H1 (cell line): ENCODE data around the gene POFUT2. TPM values are rescaled to one million over a fixed set of nuclear protein-coding genes. Genes with fewer than 3 reads are reported as not detected.

Source experiments
- CTCF ChIA-PET: fragments of 300-600 bp; sonication (Branson Sonifier 250); formaldehyde crosslinking; loops from one replicate; lab custom pipeline; 2021; ENCODE audit not compliant: partially characterized antibody; lab: Charles Lee
- POLR2A ChIA-PET: fragments of 300-600 bp; sonication (Branson Sonifier 250); formaldehyde crosslinking; loops from one replicate; lab custom pipeline; 2021; ENCODE audit warnings: inconsistent platforms; ENCODE audit not compliant: partially characterized antibody; lab: Charles Lee
- DNase-seq, 2 experiments: peaks; one replicate each; pipeline versions ENCODE4 v3.0.0 to v3.0.0-alpha.2; 2010 to 2022; ENCODE audit warnings: low spot score in 2 of 2, low read depth in 1 of 2, mixed read lengths in 1 of 2
- FAIRE-seq: peaks from 2 replicates; lab custom pipeline; 2011; peaks lifted over from hg19 to GRCh38; lab: Jason Lieb, UNC
- H2AFZ ChIP-seq: 2 replicates; pipeline ENCODE4 v1.8.1; 2012; ENCODE audit warnings: low read length, inconsistent platforms
- H2AK5ac ChIP-seq: 2 replicates; pipeline ENCODE4 v1.6.1; 2013; ENCODE audit warnings: low read depth, low read length
- H2BK120ac ChIP-seq: replicated peaks from 2 replicates; pipeline ENCODE3; 2013; ENCODE audit warnings: low read depth, low read length, inconsistent platforms
- H2BK12ac ChIP-seq: 2 replicates; pipeline ENCODE4 v1.6.1; 2013; ENCODE audit warnings: low read depth, low read length
- H2BK15ac ChIP-seq: 2 replicates; pipeline ENCODE4 v1.6.1; 2013; ENCODE audit warnings: low read length
- H2BK20ac ChIP-seq: 2 replicates; pipeline ENCODE4 v1.6.1; 2013; ENCODE audit warnings: low read length
- H2BK5ac ChIP-seq: 2 replicates; pipeline ENCODE4 v1.6.1; 2013; ENCODE audit warnings: low read depth, low read length
- H3K14ac ChIP-seq: 2 replicates; pipeline ENCODE4 v1.6.1; 2013; ENCODE audit warnings: inconsistent platforms; ENCODE audit not compliant: insufficient read length
- H3K18ac ChIP-seq: 2 replicates; pipeline ENCODE4 v1.6.1; 2013; ENCODE audit warnings: low read length; ENCODE audit errors: extremely low read depth
- H3K23ac ChIP-seq: 2 replicates; pipeline ENCODE4 v1.6.1; 2013; ENCODE audit warnings: inconsistent platforms; ENCODE audit not compliant: insufficient read length
- H3K23me2 ChIP-seq: 2 replicates; pipeline ENCODE4 v1.6.1; 2013; ENCODE audit warnings: low read depth, low read length
- H3K27ac ChIP-seq: 2 replicates; pipeline ENCODE4 v1.6.1; 2011; ENCODE audit warnings: low read depth, low read length, inconsistent platforms
- H3K27me3 ChIP-seq, 4 experiments: replicated peaks in 1 of 4; 1 replicate in 1 of 4; 2 replicates in 3 of 4; pipeline versions ENCODE4 v1.6.1 to v1.8.1; 2011 to 2013; ENCODE audit warnings: low read length in 3 of 4, mild to moderate bottlenecking in 3 of 4, inconsistent platforms in 2 of 4, mixed read lengths in 2 of 4, moderate library complexity in 1 of 4; ENCODE audit not compliant: control insufficient read depth in 3 of 4, insufficient read depth in 3 of 4; ENCODE audit errors: extremely low read depth in 1 of 4
- H3K36me3 ChIP-seq, 4 experiments: 2 replicates each; pipeline versions ENCODE4 v1.6.1 to v1.8.1; 2011 to 2013; ENCODE audit warnings: mild to moderate bottlenecking in 4 of 4, low read length in 3 of 4, moderate library complexity in 2 of 4, control low read depth in 1 of 4, inconsistent platforms in 1 of 4; ENCODE audit not compliant: insufficient read depth in 4 of 4, control insufficient read depth in 2 of 4
- H3K4ac ChIP-seq: replicated peaks from 2 replicates; pipeline ENCODE3; 2013; ENCODE audit warnings: low read length, low read depth, mixed read lengths, inconsistent platforms; ENCODE audit not compliant: insufficient read length
- H3K4me1 ChIP-seq, 4 experiments: replicated peaks in 1 of 4; 1 replicate in 1 of 4; 2 replicates in 3 of 4; pipeline versions ENCODE4 v1.6.1 to v1.8.1; 2011 to 2013; ENCODE audit warnings: low read length in 3 of 4, inconsistent platforms in 2 of 4, mixed read lengths in 1 of 4; ENCODE audit not compliant: insufficient read depth in 4 of 4, control insufficient read depth in 3 of 4
- H3K4me2 ChIP-seq, 2 experiments: 2 replicates each; pipeline versions ENCODE4 v1.6.1 to v1.8.1; 2011 to 2013; ENCODE audit warnings: low read depth in 2 of 2, low read length in 2 of 2, control low read depth in 1 of 2, inconsistent platforms in 1 of 2, mild to moderate bottlenecking in 1 of 2; ENCODE audit not compliant: insufficient read depth in 1 of 2
- H3K4me3 ChIP-seq, 4 experiments: fragments of 200-600, 300-600 bp in 1 of 4; sonication (generic), shearing (Covaris generic), sonication (Bioruptor Twin) in 1 of 4; 2 replicates each; pipeline versions ENCODE4 v1.5.1 to v1.8.1; 2011 to 2016; ENCODE audit warnings: low read length in 4 of 4, low read depth in 3 of 4, control low read depth in 2 of 4, inconsistent platforms in 2 of 4, mild to moderate bottlenecking in 2 of 4, mixed read lengths in 1 of 4, moderate library complexity in 1 of 4; ENCODE audit not compliant: insufficient read depth in 2 of 4; ENCODE audit errors: extremely low read depth in 1 of 4
- H3K56ac ChIP-seq: replicated peaks from 2 replicates; pipeline ENCODE3; 2013; ENCODE audit warnings: low read depth, mild to moderate bottlenecking, mixed read lengths, low read length, inconsistent platforms; ENCODE audit not compliant: insufficient read length
- H3K79me1 ChIP-seq: 2 replicates; pipeline ENCODE4 v1.6.1; 2013; ENCODE audit warnings: low read depth, low read length, control low read depth
- H3K79me2 ChIP-seq, 2 experiments: 2 replicates each; pipeline versions ENCODE4 v1.6.1 to v1.8.1; 2012 to 2013; ENCODE audit warnings: low read length in 2 of 2, mild to moderate bottlenecking in 2 of 2, inconsistent platforms in 1 of 2; ENCODE audit not compliant: insufficient read depth in 2 of 2, control insufficient read depth in 1 of 2
- H3K9ac ChIP-seq, 4 experiments: replicated peaks in 1 of 4; 1 replicate in 1 of 4; 2 replicates in 3 of 4; pipeline versions ENCODE4 v1.6.1 to v1.8.1; 2011 to 2013; ENCODE audit warnings: low read depth in 3 of 4, low read length in 3 of 4, control low read depth in 2 of 4, mild to moderate bottlenecking in 2 of 4, moderate library complexity in 2 of 4, inconsistent platforms in 1 of 4; ENCODE audit errors: extremely low read depth in 1 of 4
- H3K9me3 ChIP-seq, 2 experiments: 2 replicates each; pipeline versions ENCODE4 v1.6.1 to v1.8.1; 2012 to 2013; ENCODE audit warnings: mild to moderate bottlenecking in 2 of 2, moderate library complexity in 2 of 2, control low read depth in 1 of 2, inconsistent platforms in 1 of 2, low read depth in 1 of 2, low read length in 1 of 2, mixed read lengths in 1 of 2; ENCODE audit not compliant: insufficient read depth in 2 of 2
- H4K20me1 ChIP-seq, 2 experiments: replicated peaks in 1 of 2; 2 replicates each; pipeline versions ENCODE3 to v1.8.1; 2011 to 2013; ENCODE audit warnings: inconsistent platforms in 2 of 2, low read length in 2 of 2, mild to moderate bottlenecking in 1 of 2; ENCODE audit not compliant: insufficient read depth in 2 of 2, control insufficient read depth in 1 of 2
- H4K5ac ChIP-seq: 2 replicates; pipeline ENCODE4 v1.6.1; 2013; ENCODE audit warnings: low read length, low read depth, mixed read lengths, inconsistent platforms; ENCODE audit not compliant: insufficient read length
- H4K8ac ChIP-seq: 2 replicates; pipeline ENCODE4 v1.8.0; 2013; ENCODE audit warnings: mild to moderate bottlenecking, moderate library complexity, low read length, inconsistent platforms; ENCODE audit not compliant: insufficient read depth; ENCODE audit errors: extremely low read depth
- H4K91ac ChIP-seq: replicated peaks from 2 replicates; pipeline ENCODE3; 2013; ENCODE audit warnings: low read length, mixed read lengths, inconsistent platforms; ENCODE audit not compliant: insufficient read length
- CBX5 ChIP-seq: fragments of 300-800, 300-1000 bp; sonication (generic); IDR thresholded peaks from 2 replicates; pipeline ENCODE4 v1.7.1; 2016; ENCODE audit warnings: antibody characterized with exemption, low read length, low read depth
- EZH2 ChIP-seq: fragments of 200-600 bp; sonication (generic); IDR thresholded peaks from 2 replicates; pipeline ENCODE4 v1.7.1; 2012; ENCODE audit warnings: low read depth, mild to moderate bottlenecking, moderate library complexity, low read length, inconsistent platforms; ENCODE audit not compliant: severe bottlenecking
- JUND ChIP-seq: IDR thresholded peaks from 2 replicates; pipeline ENCODE4 v1.6.1; 2011; ENCODE audit warnings: mild to moderate bottlenecking, improper control_type of control experiment, low read length
- PHF8 ChIP-seq: fragments of 200-600 bp; sonication (generic); conservative IDR thresholded peaks from 2 replicates; pipeline ENCODE4 v1.7.1; 2012; ENCODE audit warnings: low read depth, mild to moderate bottlenecking, inconsistent platforms, low read length, moderate library complexity
- RBBP5 ChIP-seq: IDR thresholded peaks from 2 replicates; pipeline ENCODE4 v1.7.1; 2012; ENCODE audit warnings: low read depth, mild to moderate bottlenecking, inconsistent platforms, low read length, moderate library complexity, borderline replicate concordance
- TAF7 ChIP-seq: optimal IDR thresholded peaks from 2 replicates; pipeline ENCODE3; 2011; ENCODE audit warnings: low read depth, mild to moderate bottlenecking, inconsistent platforms, low read length, moderate library complexity, borderline replicate concordance
- WGBS, 2 experiments: shearing (Covaris generic) in 1 of 2; methylation state at CpG; one replicate each; pipeline versions ENCODE4 v1.1.6 to v1.1.7; 2013 to 2015; ENCODE audit warnings: low lambda C conversion rate in 2 of 2, mixed read lengths in 2 of 2, inconsistent platforms in 1 of 2, low coverage in 1 of 2, missing lambda C conversion rate in 1 of 2; ENCODE audit not compliant: insufficient replicate concordance in 2 of 2, insufficient coverage in 1 of 2, insufficient read length in 1 of 2; ENCODE audit errors: extremely low coverage in 1 of 2, missing lambda C conversion rate in 1 of 2; 5-methylcytosine and 5-hydroxymethylcytosine counted together
- polyA plus RNA-seq, 7 experiments: library from polyadenylated mRNA; depleted of rRNA in 3 of 7; stranded (reverse) in 5 of 7; unstranded in 2 of 7; fragments of >200 nt in 5 of 7; fragments of 200-250 nt in 2 of 7; gene quantifications; 1 replicate in 5 of 7; 2 replicates in 1 of 7; 4 replicates in 1 of 7; pipeline versions ENCODE4 v1.2.1 to v1.2.3, GENCODE V29; 2011 to 2013; ENCODE audit warnings: missing spikeins in 2 of 7, mixed read lengths in 2 of 7
- total RNA-seq: library from RNA; stranded (reverse); fragmentation: NEBNext Ultra II Directional; extraction: Animal tissue kit (Norgen Biotek cat#: 25700); gene quantifications from 2 replicates; pipeline ENCODE4 v1.2.1, GENCODE V29; 2021
- TF ChIP-seq, protein P1 (sequence below), 3 experiments: IDR thresholded peaks; 1 replicate in 2 of 3; 2 replicates in 1 of 3; pipeline versions ENCODE4 v1.5.1 to v1.6.1; 2011; ENCODE audit warnings: low read length in 3 of 3, mild to moderate bottlenecking in 3 of 3, inconsistent platforms in 2 of 3, low read depth in 1 of 3, moderate library complexity in 1 of 3; ENCODE audit not compliant: insufficient read depth in 1 of 3; ENCODE audit errors: control extremely low read depth in 1 of 3
- TF ChIP-seq, protein P2 (sequence below): IDR thresholded peaks from 2 replicates; pipeline ENCODE4 v1.6.1; 2012; ENCODE audit warnings: low read length, inconsistent platforms

POFUT2 gene
- total and polyA plus RNA-seq, 2 of the 8 experiments (the other 6 are each of a cell fraction or from before 2014, with no cell fraction given) = 13.7 to 32.1 TPM

DNA sequence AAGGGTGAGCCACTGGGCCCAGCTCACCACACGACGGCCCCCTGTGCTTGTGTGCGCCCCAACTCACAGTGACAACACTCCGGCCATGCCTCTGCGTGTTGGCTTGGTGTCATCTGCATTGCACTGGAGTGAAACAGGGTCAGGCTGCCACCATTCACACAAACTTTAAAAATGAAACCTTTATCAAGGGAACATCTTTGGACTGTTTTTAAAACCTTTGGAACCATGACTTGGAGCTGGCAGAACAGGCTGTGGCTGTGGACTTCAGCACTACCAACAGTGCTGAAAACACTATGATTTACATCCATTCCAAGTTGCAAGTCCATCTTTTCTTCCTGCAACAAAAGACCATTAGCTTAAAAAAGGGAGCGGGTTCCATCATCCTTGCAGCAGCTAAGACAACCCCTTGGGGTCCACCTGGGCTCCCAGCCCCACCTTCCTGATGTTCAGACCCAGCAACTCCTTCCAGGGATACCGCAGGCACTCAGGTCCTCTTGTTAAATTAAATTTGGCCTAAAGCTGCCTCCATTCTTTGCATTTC is 25.6 kb downstream of the POFUT2 start:
- Histone ChIP-seq H3K14ac (no peak overlapping the region), H3K56ac (no peak overlapping the region), H3K4me3 (no peak overlapping the region), H3K4ac (no peak overlapping the region), H2BK20ac (no peak overlapping the region), H2BK15ac (no peak overlapping the region), H2AFZ (no peak overlapping the region), H3K79me1 (no peaks in the 10 kb centered on the region; the same call in 1 of the 2 replicates), H4K8ac (no peak overlapping the region), H2BK12ac (no peak overlapping the region), H3K9ac (no peak overlapping the region), H4K5ac (no peak overlapping the region), H2BK120ac (no peak overlapping the region), H3K18ac (no peak overlapping the region), H4K91ac (no peak overlapping the region), H2AK5ac (no peak overlapping the region), H3K79me2 (no peaks in the 10 kb centered on the region), H3K27ac (no peak overlapping the region), H3K23ac (no peak overlapping the region), H3K9me3 (no peaks in the 10 kb centered on the region), H3K36me3 (peaks cover 2 to 31% (median 27%) of the 10 kb centered on the region in 4 experiments; a peak in 7 of 8 replicates), H3K4me1 (peaks cover 0 to 5% (median 0%) of the 10 kb centered on the region in 4 experiments; a peak in 2 of 7 replicates), H3K4me2 (no peak overlapping the region), H4K20me1 (peaks cover 0 to 7% of the 10 kb centered on the region in 2 experiments), H2BK5ac (no peak overlapping the region), H3K23me2 (no peaks in the 10 kb centered on the region), H3K27me3 (no peaks in the 10 kb centered on the region)
- TF ChIP-seq PHF8 (no peak), EZH2 (no peak), JUND (no peak), RBBP5 (no peak), CBX5 (no peak), TAF7 (no peak)
- TF ChIP-seq, protein P1, sequence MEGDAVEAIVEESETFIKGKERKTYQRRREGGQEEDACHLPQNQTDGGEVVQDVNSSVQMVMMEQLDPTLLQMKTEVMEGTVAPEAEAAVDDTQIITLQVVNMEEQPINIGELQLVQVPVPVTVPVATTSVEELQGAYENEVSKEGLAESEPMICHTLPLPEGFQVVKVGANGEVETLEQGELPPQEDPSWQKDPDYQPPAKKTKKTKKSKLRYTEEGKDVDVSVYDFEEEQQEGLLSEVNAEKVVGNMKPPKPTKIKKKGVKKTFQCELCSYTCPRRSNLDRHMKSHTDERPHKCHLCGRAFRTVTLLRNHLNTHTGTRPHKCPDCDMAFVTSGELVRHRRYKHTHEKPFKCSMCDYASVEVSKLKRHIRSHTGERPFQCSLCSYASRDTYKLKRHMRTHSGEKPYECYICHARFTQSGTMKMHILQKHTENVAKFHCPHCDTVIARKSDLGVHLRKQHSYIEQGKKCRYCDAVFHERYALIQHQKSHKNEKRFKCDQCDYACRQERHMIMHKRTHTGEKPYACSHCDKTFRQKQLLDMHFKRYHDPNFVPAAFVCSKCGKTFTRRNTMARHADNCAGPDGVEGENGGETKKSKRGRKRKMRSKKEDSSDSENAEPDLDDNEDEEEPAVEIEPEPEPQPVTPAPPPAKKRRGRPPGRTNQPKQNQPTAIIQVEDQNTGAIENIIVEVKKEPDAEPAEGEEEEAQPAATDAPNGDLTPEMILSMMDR (IDR thresholded peaks at IDR 0.05; ENCODE audit: control extremely low read depth in 1 of 3, insufficient read depth in 1 of 3, low read depth in 1 of 3, low read length in 3 of 3) = no peak
- TF ChIP-seq, protein P2, sequence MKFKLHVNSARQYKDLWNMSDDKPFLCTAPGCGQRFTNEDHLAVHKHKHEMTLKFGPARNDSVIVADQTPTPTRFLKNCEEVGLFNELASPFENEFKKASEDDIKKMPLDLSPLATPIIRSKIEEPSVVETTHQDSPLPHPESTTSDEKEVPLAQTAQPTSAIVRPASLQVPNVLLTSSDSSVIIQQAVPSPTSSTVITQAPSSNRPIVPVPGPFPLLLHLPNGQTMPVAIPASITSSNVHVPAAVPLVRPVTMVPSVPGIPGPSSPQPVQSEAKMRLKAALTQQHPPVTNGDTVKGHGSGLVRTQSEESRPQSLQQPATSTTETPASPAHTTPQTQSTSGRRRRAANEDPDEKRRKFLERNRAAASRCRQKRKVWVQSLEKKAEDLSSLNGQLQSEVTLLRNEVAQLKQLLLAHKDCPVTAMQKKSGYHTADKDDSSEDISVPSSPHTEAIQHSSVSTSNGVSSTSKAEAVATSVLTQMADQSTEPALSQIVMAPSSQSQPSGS = no peak
- peak in 1 of 2 experiments; percentile 35 for DNase-seq
- no peak for FAIRE-seq
- 87% methylated on average over 7 of the region's 7 CpGs; no CpG with 5 or more reads in 1 of the 2 experiments for WGBS, 2 experiments
- POLR2A ChIA-PET = interaction anchor here (0.6 to 1.8 kb wide), 3 partner anchors 14 to 23 kb away, joined by 3 to 4 read pairs (median 3); no protein-coding TSS in a partner anchor
- CTCF ChIA-PET = interaction anchor here (0.5 to 2.3 kb wide), 11 partner anchors 9 to 750 kb away, joined by 3 to 10 read pairs (median 4); no protein-coding TSS in a partner anchor
